GM23248 (cell line): ENCODE results near the gene TIPRL. TPM values are rescaled to one million over a fixed set of nuclear protein-coding genes. Genes with fewer than 3 reads are reported as not detected.

Source experiments
- DNase-seq: peaks from one replicate; pipeline ENCODE4 v3.0.0-alpha.2; 2015
- H2AFZ ChIP-seq: fragments of 200-600 bp; sonication (generic); 2 replicates; pipeline ENCODE4 v1.6.1; 2016; ENCODE audit warnings: antibody characterized with exemption
- H3F3A ChIP-seq: fragments of 200-600 bp; sonication (generic); 2 replicates; pipeline ENCODE4 v1.6.1; 2016; ENCODE audit warnings: mild to moderate bottlenecking, antibody characterized with exemption, mixed run types; ENCODE audit not compliant: insufficient read depth
- H3K27ac ChIP-seq: fragments of 200-600 bp; sonication (generic); 2 replicates; pipeline ENCODE4 v1.5.1; 2016; ENCODE audit warnings: mild to moderate bottlenecking
- H3K27me3 ChIP-seq: fragments of 200-600 bp; sonication (generic); replicated peaks from 2 replicates; pipeline ENCODE4 v1.6.1; 2016; ENCODE audit warnings: mild to moderate bottlenecking; ENCODE audit not compliant: insufficient read depth
- H3K36me3 ChIP-seq: fragments of 200-600 bp; sonication (generic); 2 replicates; pipeline ENCODE4 v1.6.1; 2016; ENCODE audit warnings: low read depth, mild to moderate bottlenecking
- H3K4me1 ChIP-seq: fragments of 200-600 bp; sonication (generic); 2 replicates; pipeline ENCODE4 v1.6.1; 2016; ENCODE audit warnings: mild to moderate bottlenecking; ENCODE audit not compliant: insufficient read depth
- H3K4me2 ChIP-seq: fragments of 200-600 bp; sonication (generic); one replicate; pipeline ENCODE4 v1.6.1; 2016; ENCODE audit warnings: mild to moderate bottlenecking; ENCODE audit not compliant: unreplicated experiment
- H3K4me3 ChIP-seq: fragments of 200-600 bp; sonication (generic); 2 replicates; pipeline ENCODE4 v1.5.1; 2016; ENCODE audit warnings: mild to moderate bottlenecking
- H3K79me2 ChIP-seq: fragments of 200-600 bp; sonication (generic); 2 replicates; pipeline ENCODE4 v1.6.1; 2016; ENCODE audit warnings: mild to moderate bottlenecking; ENCODE audit not compliant: insufficient read depth
- H3K9ac ChIP-seq: fragments of 200-600 bp; sonication (generic); 2 replicates; pipeline ENCODE4 v1.6.1; 2016; ENCODE audit warnings: mild to moderate bottlenecking
- H3K9me2 ChIP-seq: fragments of 200-600 bp; sonication (generic); 2 replicates; pipeline ENCODE4 v1.6.1; 2016; ENCODE audit warnings: mixed run types, mild to moderate bottlenecking, moderate library complexity; ENCODE audit not compliant: insufficient read depth
- H3K9me3 ChIP-seq: fragments of 200-600 bp; sonication (generic); one replicate; pipeline ENCODE4 v1.6.1; 2017; ENCODE audit warnings: low read depth
- H4K20me1 ChIP-seq: fragments of 200-600 bp; sonication (generic); 2 replicates; pipeline ENCODE4 v1.6.0; 2016; ENCODE audit not compliant: insufficient read depth
- EZH2 ChIP-seq: fragments of 200-600 bp; sonication (generic); IDR thresholded peaks from 2 replicates; pipeline ENCODE4 v1.6.1; 2018; ENCODE audit warnings: antibody characterized with exemption, mild to moderate bottlenecking; ENCODE audit not compliant: insufficient read depth, poor library complexity, severe bottlenecking
- EZH2phosphoT487 ChIP-seq: fragments of 200-600 bp; sonication (generic); IDR thresholded peaks from 2 replicates; pipeline ENCODE4 v1.6.1; 2018; ENCODE audit warnings: antibody characterized with exemption, moderate library complexity, mild to moderate bottlenecking, low read depth; ENCODE audit not compliant: insufficient read depth
- WGBS, 2 experiments: methylation state at CpG; one replicate each; pipeline ENCODE4 v1.1.6; 2015 to 2017; ENCODE audit warnings: low lambda C conversion rate in 2 of 2, low coverage in 1 of 2; ENCODE audit errors: missing lambda C conversion rate in 2 of 2; 5-methylcytosine and 5-hydroxymethylcytosine counted together
- in situ Hi-C: fragments of 300-500 bp; cut with MboI; formaldehyde crosslinking; loops from 2 replicates; pipeline ENCODE4 v1.15.0; 2020
- polyA plus RNA-seq: library from polyadenylated mRNA; unstranded; fragments of >200 nt; fragmentation: Nextera tagmentation; extraction: Ambion mirVana; gene quantifications from 2 replicates; pipeline ENCODE4 v1.2.1, GENCODE V29; 2016
- total RNA-seq: library from RNA; depleted of rRNA; stranded (reverse); fragments of >200 nt; shearing (Covaris generic); gene quantifications from 2 replicates; pipeline ENCODE4 v1.2.3, GENCODE V29; 2014

Gene TIPRL
- total and polyA plus RNA-seq, 2 experiments from 2014 or later, result 36.6 to 62.9 TPM

- Histone ChIP-seq H3K9ac (peak overlapping the region; percentile 94), H3K9me2 (no peaks in the 10 kb centered on the region), H3K27me3 (no peaks in the 10 kb centered on the region), H3K36me3 (no peaks in the 10 kb centered on the region), H3F3A (peaks cover 37% of the 10 kb centered on the region), H3K79me2 (peaks cover 78% of the 10 kb centered on the region), H3K4me2 (peak overlapping the region; percentile 92), H4K20me1 (no peaks in the 10 kb centered on the region; the same call in none of the 2 replicates), H3K4me3 (peak overlapping the region; percentile 85), H3K4me1 (peaks cover 44% of the 10 kb centered on the region), H3K9me3 (no peaks in the 10 kb centered on the region), H2AFZ (peak overlapping the region; percentile 99), H3K27ac (peak overlapping the region; percentile 76)
- DNase-seq, result peak; percentile 73
- in situ Hi-C loops, result no loop called here
- 1 to 3% methylated on average over 7 of the region's 7 CpGs for WGBS, 2 experiments
- TF ChIP-seq EZH2phosphoT487 (no peak), EZH2 (no peak)
Observed at GRCh38 chr1:168227620-168228019, 48.9 kb downstream of the TIPRL start.

GRCh38 chr1:168229893-168230292 lies 51.1 kb downstream of the TIPRL start:
- H3K4me1 ChIP-seq, result peaks cover 45% of the 10 kb centered on the region
- no peak overlapping the region for H3K27ac ChIP-seq
- TF ChIP-seq EZH2phosphoT487, result no peak
- no peak for TF ChIP-seq EZH2
- H3K9ac ChIP-seq, result no peak overlapping the region
- no peaks in the 10 kb centered on the region for H3K9me3 ChIP-seq
- no peaks in the 10 kb centered on the region; the same call in none of the 2 replicates for H4K20me1 ChIP-seq
- no peak overlapping the region for H2AFZ ChIP-seq
- H3K9me2 ChIP-seq, result no peaks in the 10 kb centered on the region
- no peaks in the 10 kb centered on the region for H3K27me3 ChIP-seq
- in situ Hi-C loops, result no loop called here
- no peak for DNase-seq
- H3K4me2 ChIP-seq, result no peak overlapping the region
- no peak overlapping the region for H3K4me3 ChIP-seq
- peaks cover 34% of the 10 kb centered on the region for H3F3A ChIP-seq
- WGBS, 2 experiments, result 89 to 94% methylated on average over 4 of the region's 4 CpGs
- H3K79me2 ChIP-seq, result peaks cover 100% of the 10 kb centered on the region
- peaks cover 13% of the 10 kb centered on the region for H3K36me3 ChIP-seq

DNA sequence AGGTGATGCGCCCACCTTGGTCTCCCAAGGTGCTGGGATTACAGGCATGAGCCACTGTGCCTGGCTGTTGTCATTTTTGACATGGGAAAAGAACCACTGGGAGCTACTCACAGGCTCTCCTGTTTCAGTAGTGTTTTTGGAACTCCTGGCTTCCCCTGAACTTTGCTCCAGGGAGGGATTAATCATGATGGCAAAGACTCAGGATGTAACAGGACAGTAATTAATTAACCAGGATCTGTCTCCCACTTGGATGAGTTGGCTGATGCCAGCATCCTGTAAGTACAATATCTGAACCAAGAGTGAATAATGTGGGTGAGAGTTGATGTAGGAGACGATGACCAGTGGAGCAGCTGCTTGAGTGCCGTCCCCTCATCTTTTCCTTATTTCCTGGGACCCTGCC lies 51.9 kb downstream of the TIPRL start:
- in situ Hi-C loops, result no loop called here
- peaks cover 47% of the 10 kb centered on the region for H3K4me1 ChIP-seq
- 69 to 75% methylated on average over 3 of the region's 3 CpGs for WGBS, 2 experiments
- TF ChIP-seq EZH2phosphoT487, result no peak
- no peak for TF ChIP-seq EZH2
- H3K79me2 ChIP-seq, result peaks cover 93% of the 10 kb centered on the region
- no peaks in the 10 kb centered on the region for H3K9me3 ChIP-seq
- peaks cover 42% of the 10 kb centered on the region for H3F3A ChIP-seq
- no peak overlapping the region for H3K9ac ChIP-seq
- no peak overlapping the region for H3K27ac ChIP-seq
- peak; percentile 19 for DNase-seq
- H2AFZ ChIP-seq, result no peak overlapping the region
- H4K20me1 ChIP-seq, result no peaks in the 10 kb centered on the region; the same call in none of the 2 replicates
- no peak overlapping the region for H3K4me3 ChIP-seq
- peaks cover 13% of the 10 kb centered on the region for H3K36me3 ChIP-seq
- no peaks in the 10 kb centered on the region for H3K27me3 ChIP-seq
- no peaks in the 10 kb centered on the region for H3K9me2 ChIP-seq
- H3K4me2 ChIP-seq, result no peak overlapping the region

GRCh38 chr1:168234846-168235547 lies 56.2 kb downstream of the TIPRL start:
- DNase-seq, result peak; percentile 77
- H2AFZ ChIP-seq, result no peak overlapping the region
- H3K4me2 ChIP-seq, result peak overlapping the region; percentile 37
- H3K36me3 ChIP-seq, result peaks cover 31% of the 10 kb centered on the region
- no peaks in the 10 kb centered on the region for H3K9me3 ChIP-seq
- peaks cover 74% of the 10 kb centered on the region for H3K79me2 ChIP-seq
- H3K9ac ChIP-seq, result no peak overlapping the region
- H3F3A ChIP-seq, result peaks cover 17% of the 10 kb centered on the region
- H3K4me3 ChIP-seq, result no peak overlapping the region
- no peaks in the 10 kb centered on the region for H3K27me3 ChIP-seq
- H3K27ac ChIP-seq, result peak overlapping the region; percentile 15
- 92 to 97% methylated on average over 8 of the region's 8 CpGs for WGBS, 2 experiments
- no peaks in the 10 kb centered on the region; the same call in 1 of the 2 replicates for H4K20me1 ChIP-seq
- no peak for TF ChIP-seq EZH2phosphoT487
- no peak for TF ChIP-seq EZH2
- in situ Hi-C loops, result no loop called here
- H3K4me1 ChIP-seq, result peaks cover 33% of the 10 kb centered on the region
- no peaks in the 10 kb centered on the region for H3K9me2 ChIP-seq

- peak overlapping the region; percentile 37 for H3K4me2 ChIP-seq
- no peak for DNase-seq
- no peak overlapping the region for H3K4me3 ChIP-seq
- H3K27me3 ChIP-seq, result no peaks in the 10 kb centered on the region
- no peaks in the 10 kb centered on the region for H3K9me3 ChIP-seq
- H3K27ac ChIP-seq, result peak overlapping the region; percentile 15
- H3K36me3 ChIP-seq, result peaks cover 35% of the 10 kb centered on the region
- peaks cover 30% of the 10 kb centered on the region for H3K4me1 ChIP-seq
- no peaks in the 10 kb centered on the region for H3K9me2 ChIP-seq
- peaks cover 17% of the 10 kb centered on the region for H3F3A ChIP-seq
- H4K20me1 ChIP-seq, result no peaks in the 10 kb centered on the region; the same call in 1 of the 2 replicates
- no peak overlapping the region for H3K9ac ChIP-seq
- no peak overlapping the region for H2AFZ ChIP-seq
- TF ChIP-seq EZH2, result no peak
- no peak for TF ChIP-seq EZH2phosphoT487
- in situ Hi-C loops, result no loop called here
- peaks cover 69% of the 10 kb centered on the region for H3K79me2 ChIP-seq
Observed at GRCh38 chr1:168235548-168235885, 56.8 kb downstream of the TIPRL start.
